Suprapubic skin (tissue), 3 donors: Measurements from ENCODE around the gene SMC3.

Experiments
- CTCF ChIP-seq, 2 donors: fragments of 200-600 bp in 1 of 2; fragments of 450-650 bp in 1 of 2; sonication (generic) in 1 of 2; IDR thresholded peaks; one replicate each; pipeline ENCODE4 v1.5.1; 2016 to 2019; ENCODE audit warnings: antibody characterized with exemption in 2 of 2, mild to moderate bottlenecking in 1 of 2, moderate library complexity in 1 of 2
- POLR2AphosphoS5 ChIP-seq, 3 donors: sonication (generic); formaldehyde crosslinking; IDR thresholded peaks; one replicate each; pipeline ENCODE4 v1.6.1; 2017; ENCODE audit warnings: antibody characterized with exemption in 3 of 3

GRCh38 chr10:110615057-110615747 is 47.7 kb downstream of the SMC3 start:
- TF ChIP-seq CTCF (IDR thresholded peaks at IDR 0.05) (no peak), POLR2AphosphoS5 (IDR thresholded peaks at IDR 0.05) (no peak)
